Measurements from ENCODE around the gene LRBA. TPM values are rescaled to one million over a fixed set of nuclear protein-coding genes. Genes with fewer than 3 reads are reported as not detected.

LRBA gene
- total and polyA plus RNA-seq, 9 of the 15 experiments (the other 6 are each of a cell fraction or from before 2014, with no cell fraction given) = 24.2 to 88.7 (median 59.7) TPM

DNA sequence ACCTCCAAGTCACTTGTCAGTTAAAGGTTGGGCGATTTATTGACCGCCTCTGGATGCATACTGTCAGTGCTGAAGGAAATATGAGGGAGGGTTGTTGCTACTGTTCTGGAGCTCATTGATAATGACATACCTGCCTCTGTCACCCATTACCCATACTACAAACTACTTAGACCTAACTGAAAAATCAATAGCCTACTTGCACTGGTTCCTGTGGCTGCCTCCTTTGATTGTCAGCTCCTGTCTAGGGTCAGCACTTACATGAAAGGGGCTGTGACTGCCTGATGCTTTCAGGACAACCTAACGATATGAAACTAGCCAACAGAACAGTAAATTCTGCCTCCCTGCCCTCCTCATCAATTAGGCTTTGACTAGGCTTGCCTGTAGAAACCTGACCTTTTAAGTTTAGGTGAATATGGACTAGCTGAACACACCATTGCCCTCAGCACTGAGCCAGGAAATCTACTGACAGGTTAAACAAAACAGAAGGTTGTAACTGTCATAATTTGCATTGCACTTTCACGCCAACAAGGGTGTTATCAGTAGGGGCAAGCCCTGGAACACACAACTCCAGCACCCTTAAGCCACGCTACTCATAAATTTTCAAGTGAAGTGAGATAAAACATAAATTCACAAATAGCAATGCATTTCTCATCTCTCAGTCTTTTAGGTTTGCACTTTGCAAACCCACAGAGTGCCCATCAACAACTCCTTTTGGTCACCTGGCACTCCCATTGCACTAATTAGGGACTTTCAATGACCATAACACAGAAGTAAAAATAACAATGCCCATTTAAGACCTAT is 442.2 kb downstream of the LRBA start (continued):
- TF ChIP-seq, protein P1, sequence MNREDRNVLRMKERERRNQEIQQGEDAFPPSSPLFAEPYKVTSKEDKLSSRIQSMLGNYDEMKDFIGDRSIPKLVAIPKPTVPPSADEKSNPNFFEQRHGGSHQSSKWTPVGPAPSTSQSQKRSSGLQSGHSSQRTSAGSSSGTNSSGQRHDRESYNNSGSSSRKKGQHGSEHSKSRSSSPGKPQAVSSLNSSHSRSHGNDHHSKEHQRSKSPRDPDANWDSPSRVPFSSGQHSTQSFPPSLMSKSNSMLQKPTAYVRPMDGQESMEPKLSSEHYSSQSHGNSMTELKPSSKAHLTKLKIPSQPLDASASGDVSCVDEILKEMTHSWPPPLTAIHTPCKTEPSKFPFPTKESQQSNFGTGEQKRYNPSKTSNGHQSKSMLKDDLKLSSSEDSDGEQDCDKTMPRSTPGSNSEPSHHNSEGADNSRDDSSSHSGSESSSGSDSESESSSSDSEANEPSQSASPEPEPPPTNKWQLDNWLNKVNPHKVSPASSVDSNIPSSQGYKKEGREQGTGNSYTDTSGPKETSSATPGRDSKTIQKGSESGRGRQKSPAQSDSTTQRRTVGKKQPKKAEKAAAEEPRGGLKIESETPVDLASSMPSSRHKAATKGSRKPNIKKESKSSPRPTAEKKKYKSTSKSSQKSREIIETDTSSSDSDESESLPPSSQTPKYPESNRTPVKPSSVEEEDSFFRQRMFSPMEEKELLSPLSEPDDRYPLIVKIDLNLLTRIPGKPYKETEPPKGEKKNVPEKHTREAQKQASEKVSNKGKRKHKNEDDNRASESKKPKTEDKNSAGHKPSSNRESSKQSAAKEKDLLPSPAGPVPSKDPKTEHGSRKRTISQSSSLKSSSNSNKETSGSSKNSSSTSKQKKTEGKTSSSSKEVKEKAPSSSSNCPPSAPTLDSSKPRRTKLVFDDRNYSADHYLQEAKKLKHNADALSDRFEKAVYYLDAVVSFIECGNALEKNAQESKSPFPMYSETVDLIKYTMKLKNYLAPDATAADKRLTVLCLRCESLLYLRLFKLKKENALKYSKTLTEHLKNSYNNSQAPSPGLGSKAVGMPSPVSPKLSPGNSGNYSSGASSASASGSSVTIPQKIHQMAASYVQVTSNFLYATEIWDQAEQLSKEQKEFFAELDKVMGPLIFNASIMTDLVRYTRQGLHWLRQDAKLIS (CRISPR knock-in tag; IDR thresholded peaks at IDR 0.05) = no peak

DNA sequence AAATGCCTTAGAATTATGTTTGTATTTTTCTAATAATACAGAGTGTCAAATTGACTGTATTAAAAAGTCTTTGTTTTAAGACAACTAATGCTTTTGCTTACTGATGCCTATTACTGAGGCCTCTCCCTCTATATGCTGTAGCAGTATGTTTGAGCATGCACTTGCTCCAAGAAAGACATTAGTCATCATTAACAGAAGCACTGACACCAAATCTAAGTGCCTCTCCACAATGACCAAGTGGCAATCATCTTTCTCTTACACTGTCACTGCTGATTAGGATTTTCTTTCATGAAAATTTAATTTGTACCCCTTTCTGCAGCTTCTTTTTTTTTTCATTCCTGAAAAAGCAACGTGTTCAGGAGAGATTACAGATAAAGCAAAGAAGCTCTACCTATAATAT is 444.2 kb downstream of the LRBA start:
- ChIA-PET POLR2A (interaction anchor here (0.6 kb wide), 1 partner anchor 432 kb away, joined by 3 read pairs; no protein-coding TSS in a partner anchor), CTCF (ENCODE audit: low intra/inter-chr PET ratio) (no interaction called here)
- Histone ChIP-seq H3K79me2 (ENCODE audit: control insufficient read depth, insufficient read depth, low read length) (no peaks in the 10 kb centered on the region), H3K4me3 (no peak overlapping the region), H3K9me1 (ENCODE audit: control insufficient read depth, insufficient read depth, low read length) (no peaks in the 10 kb centered on the region), H3K4me1 (replicated peaks in 1 of 2; ENCODE audit: control insufficient read depth in 2 of 2, insufficient read depth in 2 of 2, low read length in 2 of 2) (peaks cover 0 to 60% of the 10 kb centered on the region in 2 experiments; a peak in 4 of 5 replicates), H3K9me3 (replicated peaks; ENCODE audit: control insufficient read depth, insufficient read depth, low read depth, low read length) (no peaks in the 10 kb centered on the region), H3K9ac (ENCODE audit: insufficient read depth in 1 of 2, low read depth in 2 of 2, low read length in 2 of 2) (no peak overlapping the region; a peak in 1 of 4 replicates), H3K27me3 (ENCODE audit: control insufficient read depth in 2 of 2, insufficient read depth in 2 of 2, low read length in 2 of 2) (no peaks in the 10 kb centered on the region), H2AFZ (ENCODE audit: low read depth, low read length) (no peak overlapping the region), H3K36me3 (ENCODE audit: control insufficient read depth, insufficient read depth, low read length) (no peaks in the 10 kb centered on the region; the same call in 2 of the 3 replicates), H4K20me1 (replicated peaks; ENCODE audit: control insufficient read depth, insufficient read depth, low read length) (no peaks in the 10 kb centered on the region), H3K27ac (ENCODE audit: extremely low read depth, low read depth, low read length) (peak overlapping the region; percentile 91; the same call in 2 of the 3 replicates), H3K4me2 (ENCODE audit: insufficient read depth, low read length) (no peak overlapping the region)
- DNase-seq (ENCODE audit: extremely low read depth in 1 of 4, low spot score in 3 of 4) (peak; percentile 20 to 65 (median 36)), ATAC-seq (peak; percentile 58), FAIRE-seq (peak; percentile 69)
- 0% methylated on average over 1 of the region's 1 CpG for WGBS (ENCODE audit: insufficient coverage, low coverage, missing lambda C conversion rate)
- in situ Hi-C loops (cut with MboI) (no loop called here), intact Hi-C loops (cut with micrococcal nuclease) (loop anchor here (5.0 kb wide), 1 partner anchor 254 kb away; no protein-coding TSS in a partner anchor)
- BruUV-seq (replicated peaks) = no TSS peak
- no peak for TF ChIP-seq TRIM24 (IDR thresholded peaks at IDR 0.05)
- TF ChIP-seq CSDE1 (IDR thresholded peaks at IDR 0.05) = no peak
- TF ChIP-seq RAD21 (CRISPR knock-in tag; conservative IDR thresholded peaks at IDR 0.05 in 1 of 2, IDR thresholded peaks at IDR 0.05 in 1 of 2) = no peak
- TF ChIP-seq, protein P2, sequence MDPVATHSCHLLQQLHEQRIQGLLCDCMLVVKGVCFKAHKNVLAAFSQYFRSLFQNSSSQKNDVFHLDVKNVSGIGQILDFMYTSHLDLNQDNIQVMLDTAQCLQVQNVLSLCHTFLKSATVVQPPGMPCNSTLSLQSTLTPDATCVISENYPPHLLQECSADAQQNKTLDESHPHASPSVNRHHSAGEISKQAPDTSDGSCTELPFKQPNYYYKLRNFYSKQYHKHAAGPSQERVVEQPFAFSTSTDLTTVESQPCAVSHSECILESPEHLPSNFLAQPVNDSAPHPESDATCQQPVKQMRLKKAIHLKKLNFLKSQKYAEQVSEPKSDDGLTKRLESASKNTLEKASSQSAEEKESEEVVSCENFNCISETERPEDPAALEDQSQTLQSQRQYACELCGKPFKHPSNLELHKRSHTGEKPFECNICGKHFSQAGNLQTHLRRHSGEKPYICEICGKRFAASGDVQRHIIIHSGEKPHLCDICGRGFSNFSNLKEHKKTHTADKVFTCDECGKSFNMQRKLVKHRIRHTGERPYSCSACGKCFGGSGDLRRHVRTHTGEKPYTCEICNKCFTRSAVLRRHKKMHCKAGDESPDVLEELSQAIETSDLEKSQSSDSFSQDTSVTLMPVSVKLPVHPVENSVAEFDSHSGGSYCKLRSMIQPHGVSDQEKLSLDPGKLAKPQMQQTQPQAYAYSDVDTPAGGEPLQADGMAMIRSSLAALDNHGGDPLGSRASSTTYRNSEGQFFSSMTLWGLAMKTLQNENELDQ (CRISPR knock-in tag; IDR thresholded peaks at IDR 0.05; ENCODE audit: borderline replicate concordance) = no peak
- no peak for TF ChIP-seq CTBP1 (IDR thresholded peaks at IDR 0.05; ENCODE audit: borderline replicate concordance)
- TF ChIP-seq TAL1 (IDR thresholded peaks at IDR 0.05) = 0 out of 2 replicates have a peak, but pooled peaks have one; percentile 10
- peak; percentile 53 for TF ChIP-seq CBFA2T3 (IDR thresholded peaks at IDR 0.05)
- no peak for TF ChIP-seq ZNF134 (CRISPR knock-in tag; conservative IDR thresholded peaks at IDR 0.05)
- no peak for TF ChIP-seq HDAC3 (IDR thresholded peaks at IDR 0.05; ENCODE audit: borderline replicate concordance, partially characterized antibody)
- no peak for TF ChIP-seq HMGN3 (IDR thresholded peaks at IDR 0.05; ENCODE audit: borderline replicate concordance, extremely low read depth, insufficient read length, low read depth, low read length)
- peak; percentile 36 to 46; a peak in 2 of 4 replicates for TF ChIP-seq KDM1A (IDR thresholded peaks at IDR 0.05)
- TF ChIP-seq GTF2A2 (tag; IDR thresholded peaks at IDR 0.05) = no peak
- TF ChIP-seq NRF1 (conservative IDR thresholded peaks at IDR 0.05 in 1 of 2, IDR thresholded peaks at IDR 0.05 in 1 of 2) = no peak
- no peak for TF ChIP-seq NBN (IDR thresholded peaks at IDR 0.05; ENCODE audit: low read depth)

Data from K562 (cell line).